ENCODE data around the gene EIF4E2.

- no peak for TF ChIP-seq POLR2A (IDR thresholded peaks at IDR 0.05)
- no peak for TF ChIP-seq CTCF (IDR thresholded peaks at IDR 0.05)
These were observed 20.5 kb upstream of the EIF4E2 start for GRCh38 chr2:232529806-232530547.

Measured in vagina (tissue), 2 donors.